Heart left ventricle (tissue), 13 donors: ENCODE results near the gene RAPSN.

Experiments
- CTCF ChIP-seq, 12 donors: fragments of 200-600 bp; sonication (generic) in 4 of 12; IDR thresholded peaks; one replicate each; pipeline versions ENCODE4 v1.5.0 to v1.8.0; 2018 to 2022; ENCODE audit warnings: antibody characterized with exemption in 12 of 12, mild to moderate bottlenecking in 5 of 12
- POLR2A ChIP-seq, 2 donors: fragments of 450-650 bp; IDR thresholded peaks; one replicate each; pipeline ENCODE4 v1.6.1; 2017; ENCODE audit warnings: antibody characterized with exemption in 2 of 2, mild to moderate bottlenecking in 2 of 2, moderate library complexity in 2 of 2
- donor health status: ischemic (EF 13 %, LVEDD 7.1; RV severe dilation, severe dysfunction).
- donor health status: DM: no; HTN: yes; CAD: no.
- donor health status: DM: no; HTN: no; CAD: no.
- donor health status: ischemic (EF 25% LVEDD 6.9; RV normal size, moderate dysfunction).
- donor health status: ischemic (EF 25% LVEDD 5.7; RV mildly dilated, moderate dysfunction).
- donor health status: ischemic (EF 35%, LVEDD 5.7; RV mildly dilated, moderate dysfunction).
- donor health status: nonischemic (EF 11% LVEDD 7.7; RV severe dilation, severe dysfunction).
- donor health status: DM: yes; HTN: yes; CAD: no.
- donor health status: PGD.
- donor health status: ischemic (EF 29% LVEDD 5.4; RV normal size, mild dysfunction).
- donor health status: nonischemic (EF 23%, LVEDD 6.1; RV moderate dilation, normal function).

- TF ChIP-seq CTCF (IDR thresholded peaks at IDR 0.05) (no peak), POLR2A (IDR thresholded peaks at IDR 0.05) (no peak)
Observed at GRCh38 chr11:47398551-47398950, 50.4 kb downstream of the RAPSN start.
